ENCODE measurements around the gene ANKRD27. TPM values are rescaled to one million over a fixed set of nuclear protein-coding genes. Genes with fewer than 3 reads are reported as not detected.

ANKRD27 gene
- polyA plus RNA-seq, 1 experiment = 25.7 TPM

DNA sequence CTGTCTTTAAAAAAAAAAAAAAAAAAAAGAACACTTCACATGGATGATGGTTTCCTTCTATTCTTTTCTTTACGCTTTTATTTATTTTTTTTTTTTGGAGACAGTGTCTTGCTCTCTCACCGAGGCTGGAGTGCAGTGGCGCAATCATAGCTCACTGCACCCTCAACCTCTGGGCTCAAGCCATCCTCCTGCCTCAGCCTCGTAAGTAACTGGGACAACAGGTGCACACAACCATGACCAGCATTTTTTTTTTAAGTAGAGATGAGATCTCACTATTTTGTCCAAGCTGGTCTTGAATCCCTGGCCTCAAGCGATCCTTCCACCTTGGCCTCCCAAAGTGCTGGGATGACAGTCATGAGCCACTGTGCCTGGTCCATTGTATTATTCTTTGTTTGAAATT is 24.3 kb downstream of the ANKRD27 start:
- CTCF ChIA-PET = interaction anchor here (0.6 kb wide), 1 partner anchor 298 kb away, joined by 4 read pairs; no protein-coding TSS in a partner anchor
- Histone ChIP-seq H3K36me3 (ENCODE audit: control insufficient read depth, insufficient read depth, low read length) (peaks cover 10% of the 10 kb centered on the region), H3K27me3 (ENCODE audit: control insufficient read depth, insufficient read depth, low read length) (no peaks in the 10 kb centered on the region), H3K4me3 (ENCODE audit: low read depth, low read length) (no peak overlapping the region)
- DNase-seq (ENCODE audit: low read depth) = no peak
- TF ChIP-seq, protein P1, sequence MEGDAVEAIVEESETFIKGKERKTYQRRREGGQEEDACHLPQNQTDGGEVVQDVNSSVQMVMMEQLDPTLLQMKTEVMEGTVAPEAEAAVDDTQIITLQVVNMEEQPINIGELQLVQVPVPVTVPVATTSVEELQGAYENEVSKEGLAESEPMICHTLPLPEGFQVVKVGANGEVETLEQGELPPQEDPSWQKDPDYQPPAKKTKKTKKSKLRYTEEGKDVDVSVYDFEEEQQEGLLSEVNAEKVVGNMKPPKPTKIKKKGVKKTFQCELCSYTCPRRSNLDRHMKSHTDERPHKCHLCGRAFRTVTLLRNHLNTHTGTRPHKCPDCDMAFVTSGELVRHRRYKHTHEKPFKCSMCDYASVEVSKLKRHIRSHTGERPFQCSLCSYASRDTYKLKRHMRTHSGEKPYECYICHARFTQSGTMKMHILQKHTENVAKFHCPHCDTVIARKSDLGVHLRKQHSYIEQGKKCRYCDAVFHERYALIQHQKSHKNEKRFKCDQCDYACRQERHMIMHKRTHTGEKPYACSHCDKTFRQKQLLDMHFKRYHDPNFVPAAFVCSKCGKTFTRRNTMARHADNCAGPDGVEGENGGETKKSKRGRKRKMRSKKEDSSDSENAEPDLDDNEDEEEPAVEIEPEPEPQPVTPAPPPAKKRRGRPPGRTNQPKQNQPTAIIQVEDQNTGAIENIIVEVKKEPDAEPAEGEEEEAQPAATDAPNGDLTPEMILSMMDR (IDR thresholded peaks at IDR 0.05; ENCODE audit: insufficient read depth, low read depth, low read length) = no peak
- POLR2A ChIA-PET = interaction anchor here (0.6 kb wide), 1 partner anchor 18 kb away, joined by 17 read pairs; no protein-coding TSS in a partner anchor

DNA sequence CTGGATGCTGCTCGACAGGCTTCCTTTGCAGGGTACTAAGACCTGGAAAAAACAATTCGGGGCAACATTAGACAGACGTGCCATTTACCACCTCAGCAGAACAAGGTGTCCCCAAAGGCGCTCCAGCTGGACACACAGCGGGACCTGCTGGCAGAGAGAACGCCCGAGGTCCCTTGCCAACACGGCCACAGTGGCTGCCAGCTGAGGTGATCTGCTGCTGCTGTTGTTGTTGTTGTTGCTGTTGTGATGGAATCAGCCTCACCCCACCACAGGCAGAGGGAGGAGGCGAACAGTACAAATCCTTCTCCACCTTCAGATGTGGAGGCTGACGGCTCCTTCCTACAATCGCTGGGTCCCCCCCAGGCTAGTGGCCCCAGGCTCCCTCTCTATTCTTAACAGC is 25.2 kb downstream of the ANKRD27 start:
- H3K4me3 ChIP-seq (ENCODE audit: low read depth, low read length) = no peak overlapping the region
- POLR2A ChIA-PET = interaction anchor here (0.6 kb wide), 1 partner anchor 17 kb away, joined by 17 read pairs; no protein-coding TSS in a partner anchor
- CTCF ChIA-PET = interaction anchor here (1.1 kb wide), 1 partner anchor 31 kb away, joined by 3 read pairs; no protein-coding TSS in a partner anchor
- TF ChIP-seq, protein P1 (IDR thresholded peaks at IDR 0.05; ENCODE audit: insufficient read depth, low read depth, low read length) = no peak
- no peaks in the 10 kb centered on the region for H3K27me3 ChIP-seq (ENCODE audit: control insufficient read depth, insufficient read depth, low read length)
- no peak for DNase-seq (ENCODE audit: low read depth)
- peaks cover 10% of the 10 kb centered on the region for H3K36me3 ChIP-seq (ENCODE audit: control insufficient read depth, insufficient read depth, low read length)

DNA sequence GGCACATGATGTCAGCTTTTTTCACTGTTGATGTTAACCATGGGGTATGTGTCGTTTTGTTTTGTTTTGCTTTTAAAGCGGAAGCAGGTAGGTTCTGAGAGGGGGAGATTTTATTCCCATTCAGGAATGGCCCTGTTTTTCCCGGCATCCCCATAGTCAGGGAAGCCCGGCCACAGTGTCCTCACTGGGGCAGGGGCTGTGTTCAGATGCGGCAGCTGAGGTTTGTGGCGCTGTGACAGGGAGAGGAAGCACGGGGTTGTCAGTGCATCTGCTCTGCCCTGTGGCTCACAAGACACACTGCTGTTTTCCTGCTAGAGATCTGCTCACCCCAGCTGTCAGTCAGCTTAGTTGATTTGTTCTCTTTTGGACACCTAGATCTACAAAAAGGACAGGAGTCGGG is 27.6 kb downstream of the ANKRD27 start:
- Histone ChIP-seq H3K27me3 (ENCODE audit: control insufficient read depth, insufficient read depth, low read length) (no peaks in the 10 kb centered on the region), H3K4me3 (ENCODE audit: low read depth, low read length) (no peak overlapping the region), H3K36me3 (ENCODE audit: control insufficient read depth, insufficient read depth, low read length) (peaks cover 15% of the 10 kb centered on the region)
- TF ChIP-seq, protein P1 (IDR thresholded peaks at IDR 0.05; ENCODE audit: insufficient read depth, low read depth, low read length) = no peak
- no peak for DNase-seq (ENCODE audit: low read depth)
- ChIA-PET CTCF (interaction anchor here (1.2 kb wide), 1 partner anchor 9 kb away, joined by 3 read pairs; no protein-coding TSS in a partner anchor), POLR2A (no interaction called here)

DNA sequence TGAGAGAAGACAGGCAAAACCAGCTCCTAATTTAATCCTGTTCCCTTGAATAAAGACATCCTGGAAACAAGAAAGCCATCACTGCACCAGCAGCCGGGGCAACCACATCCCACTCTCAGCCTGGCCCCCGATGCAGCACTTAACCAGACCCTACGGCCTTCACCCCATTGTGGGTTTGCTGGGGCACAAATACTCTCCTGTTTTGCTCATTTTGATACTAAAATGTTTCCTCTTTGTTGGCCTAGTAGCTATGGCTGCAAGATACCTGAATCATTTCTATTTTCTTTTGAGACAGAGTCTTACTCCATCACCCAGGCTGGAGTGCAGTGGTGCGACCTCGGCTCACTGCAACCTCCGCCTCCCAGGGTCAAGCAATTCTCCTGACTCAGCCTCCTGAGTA is 28.4 kb downstream of the ANKRD27 start:
- H3K4me3 ChIP-seq (ENCODE audit: low read depth, low read length) = no peak overlapping the region
- H3K36me3 ChIP-seq (ENCODE audit: control insufficient read depth, insufficient read depth, low read length) = peaks cover 19% of the 10 kb centered on the region
- POLR2A ChIA-PET = no interaction called here
- CTCF ChIA-PET = interaction anchor here (1.2 kb wide), 1 partner anchor 10 kb away, joined by 3 read pairs; no protein-coding TSS in a partner anchor
- TF ChIP-seq, protein P1 (IDR thresholded peaks at IDR 0.05; ENCODE audit: insufficient read depth, low read depth, low read length) = no peak
- H3K27me3 ChIP-seq (ENCODE audit: control insufficient read depth, insufficient read depth, low read length) = no peaks in the 10 kb centered on the region
- DNase-seq (ENCODE audit: low read depth) = no peak

DNA sequence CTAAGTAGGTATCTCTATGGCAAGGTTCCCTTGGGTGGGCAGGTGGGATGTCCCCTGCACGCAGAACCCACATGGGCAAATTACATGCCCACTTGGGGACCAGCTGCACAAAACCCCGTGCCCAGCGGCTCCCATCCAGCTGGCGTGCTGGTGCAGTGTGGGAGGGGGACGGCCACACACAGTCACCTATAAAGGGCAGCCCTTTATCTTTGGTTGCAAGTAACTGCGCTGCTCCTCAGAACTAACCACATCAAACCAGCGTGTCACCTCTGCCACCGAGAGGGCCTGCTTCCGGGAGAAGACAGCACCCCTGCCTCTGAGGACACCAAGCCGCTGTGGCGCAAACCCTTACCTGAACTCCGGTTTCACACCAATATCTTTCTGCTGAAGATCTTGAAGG is 32.2 kb downstream of the ANKRD27 start:
- TF ChIP-seq, protein P1 (IDR thresholded peaks at IDR 0.05; ENCODE audit: insufficient read depth, low read depth, low read length) = no peak
- ChIA-PET POLR2A (no interaction called here), CTCF (interaction anchor here (0.5 kb wide), 1 partner anchor 20 kb away, joined by 3 read pairs; no protein-coding TSS in a partner anchor)
- H3K27me3 ChIP-seq (ENCODE audit: control insufficient read depth, insufficient read depth, low read length) = no peaks in the 10 kb centered on the region
- no peak overlapping the region for H3K4me3 ChIP-seq (ENCODE audit: low read depth, low read length)
- DNase-seq (ENCODE audit: low read depth) = no peak
- H3K36me3 ChIP-seq (ENCODE audit: control insufficient read depth, insufficient read depth, low read length) = peaks cover 33% of the 10 kb centered on the region
